ENCODE results near the gene SCGB3A1.

- TF ChIP-seq CTCF (IDR thresholded peaks at IDR 0.05) (no peak), POLR2A (IDR thresholded peaks at IDR 0.05) (no peak)
Observed at GRCh38 chr5:180555168-180555921, 36.0 kb downstream of the SCGB3A1 start.
